C4-2B (cell line): ENCODE data around the gene LRRC34.

Experiments used
- CTCF ChIP-seq: fragments of 450-650 bp; conservative IDR thresholded peaks from 2 replicates; pipeline ENCODE4 v1.5.1; 2017; ENCODE audit warnings: mild to moderate bottlenecking
- ZFX ChIP-seq: fragments of 450-650 bp; IDR thresholded peaks from 2 replicates; pipeline ENCODE4 v1.6.1; 2017

- TF ChIP-seq CTCF (no peak), ZFX (no peak)
Measured at GRCh38 chr3:169792359-169792758, 20.3 kb downstream of the LRRC34 start.
